HG03565 (cell line): Measurements from ENCODE around the gene SETDB2.

Experiments used
- ATAC-seq: cut with Tn5 transposase; IDR thresholded peaks from one replicate; pipeline ENCODE4 v1.9.1; 2021; ENCODE audit warnings: mild to moderate bottlenecking, moderate library complexity; ENCODE audit not compliant: unreplicated experiment

Gene SETDB2

GRCh38 chr13:49428041-49428763 lies 15.9 kb upstream of the SETDB2 start:
- no peak for ATAC-seq

- ATAC-seq, result no peak
Measured at GRCh38 chr13:49429121-49429520, 15.0 kb upstream of the SETDB2 start.

- no peak for ATAC-seq
Measured at GRCh38 chr13:49435992-49436391, 8.1 kb upstream of the SETDB2 start.

GRCh38 chr13:49436890-49437289 lies 7.2 kb upstream of the SETDB2 start:
- no peak for ATAC-seq

- no peak for ATAC-seq
Measured at GRCh38 chr13:49437705-49438104, 6.4 kb upstream of the SETDB2 start.

- ATAC-seq, result no peak
Measured at GRCh38 chr13:49439609-49440008, 4.5 kb upstream of the SETDB2 start.

- no peak for ATAC-seq
Measured at GRCh38 chr13:49441312-49441711, 2.8 kb upstream of the SETDB2 start.

- ATAC-seq, result no peak
Measured at GRCh38 chr13:49441846-49442245, 2.2 kb upstream of the SETDB2 start.

GRCh38 chr13:49443357-49443703 lies 744 bp upstream of the SETDB2 start:
- ATAC-seq, result no peak

- peak; percentile 7 for ATAC-seq
Measured at GRCh38 chr13:49444524-49445395, 686 bp downstream of the SETDB2 start.

GRCh38 chr13:49446473-49446872 lies 2.4 kb downstream of the SETDB2 start:
- ATAC-seq, result no peak

GRCh38 chr13:49448753-49449152 lies 4.7 kb downstream of the SETDB2 start:
- ATAC-seq, result no peak

GRCh38 chr13:49450105-49450819 lies 6.2 kb downstream of the SETDB2 start:
- no peak for ATAC-seq

GRCh38 chr13:49452725-49453457 lies 8.8 kb downstream of the SETDB2 start:
- ATAC-seq, result no peak

- ATAC-seq, result no peak
Measured at GRCh38 chr13:49453465-49453864, 9.4 kb downstream of the SETDB2 start.

- peak; percentile 94 for ATAC-seq
Measured at GRCh38 chr13:49454388-49455006, 10.4 kb downstream of the SETDB2 start.

GRCh38 chr13:49455007-49455398 lies 10.9 kb downstream of the SETDB2 start:
- peak; percentile 8 for ATAC-seq

- ATAC-seq, result no peak
Measured at GRCh38 chr13:49456156-49456555, 12.1 kb downstream of the SETDB2 start.

GRCh38 chr13:49457221-49457620 lies 13.1 kb downstream of the SETDB2 start:
- no peak for ATAC-seq

GRCh38 chr13:49459580-49459979 lies 15.5 kb downstream of the SETDB2 start:
- ATAC-seq, result no peak

- no peak for ATAC-seq
Measured at GRCh38 chr13:49464085-49464484, 20.0 kb downstream of the SETDB2 start.
